Sciatic nerve (tissue), 2 donors: ENCODE data around the gene SDF4. TPM values are rescaled to one million over a fixed set of nuclear protein-coding genes. Genes with fewer than 3 reads are reported as not detected.
A peak's percentile ranks its signal among the peaks of the same experiment; 100 is the strongest.

Experiments
- ATAC-seq: fragments of 200-7000 bp; cut with Tn5 transposase; one replicate; pipeline ENCODE4 v1.9.1; 2020; ENCODE audit warnings: mild to moderate bottlenecking, moderate library complexity
- DNase-seq: peaks from one replicate; pipeline ENCODE4 v3.0.0-alpha.2; 2020; ENCODE audit warnings: low spot score
- intact Hi-C: fragments of 100-400 bp; cut with DNase I; formaldehyde crosslinking; loops from one replicate; pipeline ENCODE4 v1.14.2; 2022
- total RNA-seq: library from RNA; stranded (reverse); fragmentation: NEBNext Ultra II Directional; extraction: Animal tissue kit (Norgen Biotek cat#: 25700); gene quantifications from one replicate; pipeline ENCODE4 v1.2.1, GENCODE V29; 2021
- donor health status: DM: no; HTN: no; CAD: no.
- donor health status: DM: no; HTN: no; CAD: no.

The SDF4 gene, protein sequence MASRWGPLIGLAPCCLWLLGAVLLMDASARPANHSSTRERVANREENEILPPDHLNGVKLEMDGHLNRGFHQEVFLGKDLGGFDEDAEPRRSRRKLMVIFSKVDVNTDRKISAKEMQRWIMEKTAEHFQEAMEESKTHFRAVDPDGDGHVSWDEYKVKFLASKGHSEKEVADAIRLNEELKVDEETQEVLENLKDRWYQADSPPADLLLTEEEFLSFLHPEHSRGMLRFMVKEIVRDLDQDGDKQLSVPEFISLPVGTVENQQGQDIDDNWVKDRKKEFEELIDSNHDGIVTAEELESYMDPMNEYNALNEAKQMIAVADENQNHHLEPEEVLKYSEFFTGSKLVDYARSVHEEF
- 94.9 TPM for total RNA-seq

DNA sequence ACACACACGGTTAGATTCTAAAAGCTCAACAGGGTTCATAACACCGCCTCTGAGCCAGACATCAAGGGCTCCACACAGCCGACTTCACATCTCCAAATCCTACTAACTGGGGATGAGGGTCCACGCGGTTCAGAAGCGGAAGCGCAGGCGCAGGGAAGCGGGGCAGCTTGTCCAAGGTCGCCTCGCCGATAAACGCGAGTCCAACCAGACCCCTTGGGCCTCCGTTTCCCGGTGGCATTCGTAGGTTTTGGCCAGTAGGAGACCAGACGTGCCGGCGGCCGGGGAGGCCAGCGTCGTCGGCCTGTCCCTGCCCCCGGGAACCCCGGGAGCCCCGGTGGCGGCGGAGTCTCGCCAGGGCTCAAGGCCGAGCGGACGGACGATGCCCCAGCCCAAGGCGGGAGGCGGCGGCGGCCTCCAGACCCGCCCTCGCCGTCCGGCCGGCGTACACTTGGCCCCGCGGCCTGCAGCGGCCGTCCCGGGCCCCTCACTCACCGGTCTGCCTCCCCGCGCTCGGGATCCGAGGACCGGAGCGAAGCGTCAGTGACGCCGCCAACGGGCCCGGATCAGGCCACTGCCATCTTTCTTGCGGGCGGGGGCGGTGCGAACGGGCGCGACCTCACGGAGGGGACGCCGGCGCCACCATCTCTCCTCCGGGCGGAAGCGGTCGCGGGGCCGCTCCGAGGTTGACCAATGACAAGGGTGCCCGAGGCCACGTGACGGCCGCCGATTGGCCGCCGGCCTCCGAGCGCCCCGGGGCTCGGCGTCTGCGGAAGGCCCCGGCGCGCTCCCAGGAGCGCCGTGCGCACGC is at the start of gene SDF4:
SDF4 (minus strand) TSS at position 602 of the 808 bp plus-strand sequence. CDS start 3,229 bp downstream, outside the sequence.
- ATAC-seq (peak; percentile 98), DNase-seq (peak; percentile 98)
- intact Hi-C loops = no loop called here

DNA sequence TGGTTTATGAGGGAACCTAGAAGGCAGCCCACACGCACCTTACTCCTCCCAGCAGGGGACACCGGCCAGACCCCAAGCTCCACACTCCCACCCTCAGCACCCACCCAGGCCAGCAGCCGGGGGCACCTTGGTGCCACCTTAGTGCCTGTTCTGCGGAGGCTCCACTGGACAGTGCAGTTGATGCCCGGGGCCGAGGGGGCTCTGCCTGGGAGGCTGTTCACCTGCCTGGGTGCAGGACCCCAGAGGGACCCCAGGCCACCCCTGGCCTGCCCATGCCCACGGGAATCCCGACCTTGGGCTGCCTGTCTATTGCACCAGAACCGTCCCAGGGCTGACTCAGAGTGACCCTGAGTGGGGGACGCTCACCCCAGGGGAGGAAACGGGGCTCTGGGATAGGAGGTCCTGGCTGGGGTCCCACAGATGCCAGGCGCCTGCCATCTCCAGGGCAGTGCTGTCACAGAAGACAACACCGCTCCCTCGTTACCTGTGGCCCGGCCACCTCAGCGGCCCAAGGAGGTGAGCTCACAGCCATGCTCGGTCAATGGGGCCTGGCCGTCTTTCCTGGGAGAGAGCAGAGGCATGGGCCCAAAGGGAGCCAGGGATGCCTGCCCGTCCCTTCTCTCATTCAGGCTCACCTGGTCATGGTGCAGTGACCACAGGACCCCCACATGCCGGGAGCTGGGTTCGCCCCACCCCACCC is 49.1 kb upstream of the SDF4 start:
- ATAC-seq (no peak), DNase-seq (no peak)
- intact Hi-C loops = no loop called here

DNA sequence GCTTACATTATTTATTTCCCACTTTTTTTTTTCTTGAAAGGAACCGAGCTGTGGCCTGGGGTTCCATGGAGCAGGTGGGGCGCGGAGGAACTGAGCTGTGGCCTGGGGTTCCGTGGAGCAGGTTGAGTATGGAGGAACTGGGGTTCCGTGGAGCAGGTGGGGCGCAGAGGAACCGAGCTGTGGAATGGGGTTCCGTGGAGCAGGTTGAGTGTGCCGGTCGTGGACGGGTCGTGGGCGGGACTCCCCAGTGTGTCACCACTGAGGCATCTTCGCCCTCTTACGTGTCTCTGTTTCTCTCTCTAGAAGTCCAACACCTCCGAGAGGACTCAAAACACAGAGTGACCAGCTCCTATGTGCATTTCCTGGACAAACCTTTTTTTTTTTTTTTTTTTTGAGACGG is 47.2 kb upstream of the SDF4 start:
- intact Hi-C loops = no loop called here
- no peak for ATAC-seq
- DNase-seq = no peak

DNA sequence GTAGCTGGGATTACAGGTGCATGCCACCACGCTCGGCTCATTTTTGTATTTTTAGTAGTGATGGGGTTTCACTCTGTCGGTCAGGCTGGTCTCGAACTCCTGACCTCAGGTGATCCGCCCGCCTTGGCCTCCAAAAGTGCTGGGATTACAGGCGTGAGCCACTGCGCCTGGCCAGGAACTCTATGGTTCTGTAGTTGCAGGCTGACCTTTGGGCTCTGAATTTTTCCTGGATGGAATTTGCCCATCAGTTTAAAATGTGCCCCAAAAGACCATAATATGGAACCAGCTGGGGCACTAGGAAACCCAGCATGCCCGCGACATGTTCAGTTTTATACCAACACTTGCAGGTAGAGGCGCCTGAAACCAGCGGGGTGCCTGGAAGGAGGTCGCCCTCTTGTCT is 46.8 kb upstream of the SDF4 start:
- DNase-seq (no peak), ATAC-seq (no peak)
- intact Hi-C loops = no loop called here

DNA sequence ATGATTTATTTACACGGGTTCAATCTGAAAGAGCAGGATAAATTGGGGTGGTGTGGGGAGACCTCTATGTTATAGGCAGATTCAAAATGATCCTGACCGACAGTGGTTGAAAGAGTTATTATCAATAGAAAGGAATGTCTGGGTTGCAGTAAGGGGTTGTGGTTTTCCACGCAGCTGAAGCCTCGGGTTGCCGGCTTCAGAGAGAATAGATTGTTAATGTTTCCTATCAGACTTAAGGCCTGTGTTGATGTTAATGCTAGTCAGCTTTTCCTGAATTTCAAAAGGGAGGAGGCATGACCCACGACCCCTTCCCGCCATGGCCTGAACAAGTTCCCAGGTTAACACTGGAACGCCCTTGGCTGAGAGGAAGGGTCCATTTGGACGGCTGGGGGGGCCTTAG is 44.0 kb upstream of the SDF4 start:
- DNase-seq = no peak
- no peak for ATAC-seq
- intact Hi-C loops = no loop called here

DNA sequence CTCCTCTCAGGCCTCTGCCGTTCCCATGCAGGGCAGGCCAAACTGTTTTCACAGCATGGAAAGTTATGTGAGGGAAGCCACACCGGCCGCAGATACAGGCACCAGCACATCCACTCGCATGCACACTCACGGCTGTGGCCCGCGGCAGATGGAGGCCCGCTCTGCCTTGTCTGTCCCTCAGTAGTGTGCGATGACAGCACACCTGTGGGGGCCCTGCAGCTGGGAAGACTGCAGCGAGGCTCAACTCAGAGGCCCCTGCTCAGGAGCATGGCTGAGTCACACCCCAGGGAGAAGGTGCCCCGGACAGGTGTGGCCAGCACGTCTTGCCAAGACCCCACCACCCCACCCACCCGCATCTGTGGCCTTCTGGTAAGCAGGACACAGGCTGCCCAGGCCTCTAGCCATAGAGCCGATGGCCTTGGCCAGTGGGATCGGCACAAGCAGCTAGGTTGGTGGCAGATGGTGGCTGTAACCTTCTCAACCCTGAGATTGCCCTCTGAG is 43.2 kb upstream of the SDF4 start:
- intact Hi-C loops = no loop called here
- no peak for DNase-seq
- ATAC-seq = no peak

DNA sequence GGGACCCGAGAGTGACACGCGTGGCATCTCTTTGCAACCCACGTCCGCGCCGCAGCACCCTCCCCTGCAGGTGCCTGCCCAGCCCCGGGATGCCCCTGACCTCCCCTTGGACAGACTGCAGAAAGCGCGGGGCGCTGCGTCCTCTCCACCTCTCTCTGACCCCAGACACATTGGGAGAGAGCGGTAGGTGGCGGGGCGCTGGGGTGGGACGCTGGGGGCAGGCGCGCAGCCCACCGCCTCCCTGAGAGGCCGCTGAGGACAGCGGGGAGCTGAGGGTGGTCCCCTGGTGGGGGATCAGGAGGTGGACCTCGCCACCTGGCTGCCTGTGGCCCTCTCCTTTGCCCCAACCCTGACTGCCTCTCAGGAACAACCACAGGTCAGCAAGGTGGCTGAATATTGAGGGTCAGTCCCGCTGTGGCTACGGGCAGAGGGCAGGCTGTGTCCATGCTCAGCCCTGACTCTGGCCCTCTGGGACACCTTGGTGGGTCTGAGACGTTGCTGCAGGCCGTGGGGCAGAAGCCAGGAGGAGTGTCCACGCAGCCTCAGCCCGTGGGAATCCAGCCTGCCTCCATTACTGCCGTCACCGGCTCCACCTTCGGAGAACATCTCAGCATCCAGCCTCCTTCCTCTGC is 42.6 kb upstream of the SDF4 start:
- peak; percentile 38 for ATAC-seq
- intact Hi-C loops = no loop called here
- no peak for DNase-seq

DNA sequence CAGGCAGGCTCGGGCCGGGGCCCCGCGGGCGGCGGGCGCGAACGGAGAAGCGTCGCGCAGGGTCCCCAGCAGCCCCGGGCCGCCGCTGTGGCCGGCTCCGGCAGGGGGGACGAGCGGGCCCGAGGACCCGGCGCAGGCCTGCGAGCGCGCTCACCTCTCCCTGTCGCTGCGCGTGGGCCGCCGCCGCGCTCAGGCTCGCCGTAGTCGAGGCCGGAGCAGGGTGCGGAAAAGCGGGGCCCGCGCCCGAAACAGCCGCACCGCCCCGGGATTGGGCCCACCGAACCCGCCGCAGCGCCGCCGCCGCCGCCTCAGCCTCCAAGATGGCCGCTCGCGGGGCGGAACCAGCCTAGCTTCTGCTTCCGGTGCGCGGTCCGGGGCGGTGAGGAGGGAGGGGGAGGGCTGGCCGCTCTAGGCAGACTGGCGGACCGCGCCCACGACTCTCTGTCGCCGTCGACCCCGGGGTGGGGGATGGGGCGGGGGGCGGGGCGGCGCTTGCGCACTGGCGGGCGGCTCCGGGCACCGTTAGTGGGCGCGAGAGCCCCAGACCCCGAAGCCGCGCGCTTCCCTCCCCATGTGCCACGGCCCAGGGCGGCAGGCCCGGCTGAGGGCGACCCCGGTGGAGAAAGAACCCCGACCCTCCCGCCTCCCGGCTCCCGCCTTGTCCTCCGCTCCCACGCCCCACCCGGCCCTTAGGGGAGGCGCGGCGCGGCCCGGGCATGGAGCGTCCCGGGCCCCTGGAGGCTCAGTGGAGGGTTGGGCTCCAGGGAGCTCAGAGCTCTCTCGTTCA is 41.9 kb upstream of the SDF4 start, which contains the start of gene UBE2J2:
UBE2J2 (minus strand) TSS at position 343 of the 787 bp plus-strand sequence. CDS start 5,862 bp downstream, outside the sequence.
- DNase-seq (peak; percentile 97), ATAC-seq (peak; percentile 97)
- intact Hi-C loops = no loop called here

DNA sequence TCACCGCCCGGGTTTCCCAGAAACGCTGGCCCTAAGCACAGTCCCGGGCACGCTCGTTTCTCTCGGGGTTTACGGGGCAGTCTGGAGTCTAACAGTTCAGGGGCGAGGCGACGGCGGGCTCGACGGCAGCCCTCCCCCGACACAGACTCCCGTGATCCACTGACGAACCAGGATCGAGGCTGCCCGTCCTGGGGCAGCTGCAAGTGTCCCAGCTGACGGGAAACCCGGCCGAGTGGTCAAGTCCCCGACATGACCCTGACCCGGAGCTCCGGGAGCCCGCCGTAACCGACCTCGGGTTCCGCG is 41.4 kb upstream of the SDF4 start:
- ATAC-seq (no peak), DNase-seq (no peak)
- intact Hi-C loops = no loop called here

DNA sequence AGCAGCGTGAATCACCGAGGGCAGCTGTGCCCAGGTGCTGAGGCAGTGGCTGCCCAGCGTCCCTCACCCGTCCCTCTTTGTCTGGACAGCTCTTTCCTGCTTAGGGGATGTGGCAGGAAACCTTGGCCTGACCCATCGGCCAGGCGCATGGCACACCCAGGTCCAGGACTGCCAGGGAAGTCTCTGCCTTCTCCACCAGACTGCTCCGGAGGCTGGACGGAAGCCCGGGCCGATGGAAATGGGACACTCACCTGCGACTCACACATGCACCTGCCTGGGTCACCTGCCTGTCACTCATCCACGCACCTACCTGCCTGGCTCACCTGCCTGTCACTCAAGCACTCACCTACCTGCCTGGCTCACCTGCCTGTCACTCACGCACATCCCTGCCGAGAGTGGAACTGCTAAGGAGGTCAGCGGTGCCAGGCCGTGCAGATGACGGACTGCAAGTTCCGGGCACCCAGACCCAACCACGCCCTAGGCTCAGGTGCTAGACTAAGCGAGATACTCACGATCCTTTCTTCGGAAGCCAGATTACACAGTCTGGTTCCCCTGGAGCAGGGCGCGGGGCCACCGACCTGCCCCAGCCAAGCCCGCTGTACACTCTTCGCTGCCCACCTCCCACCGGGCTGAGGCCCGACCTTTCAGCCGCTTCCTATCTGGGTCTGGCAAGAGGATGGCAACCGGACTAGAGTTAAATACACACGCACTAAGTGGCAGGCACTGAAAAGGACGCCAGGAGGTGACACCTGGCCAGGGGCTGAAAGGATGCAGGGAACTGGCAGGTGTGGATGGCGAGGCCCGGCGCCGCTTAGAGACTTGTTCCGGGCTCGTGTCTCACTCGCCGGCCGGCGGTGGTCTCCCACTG is 40.8 kb upstream of the SDF4 start:
- ATAC-seq = no peak
- DNase-seq = no peak
- intact Hi-C loops = no loop called here

DNA sequence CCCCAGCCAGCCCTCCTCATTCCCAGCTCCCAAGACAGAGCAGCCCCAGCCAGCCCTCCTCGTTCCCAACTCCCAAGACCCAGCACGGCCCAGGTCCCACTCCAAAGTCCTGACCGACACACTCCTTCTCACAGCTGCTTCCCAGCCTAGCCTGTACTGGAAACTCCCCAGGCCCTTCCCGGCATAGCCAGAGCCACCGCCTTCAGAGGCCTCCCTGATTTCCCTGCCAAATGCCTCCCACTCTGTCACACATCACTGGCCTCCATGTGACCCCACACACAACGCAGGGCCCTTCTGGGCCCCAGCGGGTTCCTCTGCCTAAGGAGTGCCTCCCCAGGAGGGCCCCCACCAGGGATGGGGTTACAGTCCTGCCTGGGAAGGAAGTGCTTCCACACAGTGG is 39.0 kb upstream of the SDF4 start:
- intact Hi-C loops = no loop called here
- DNase-seq (no peak), ATAC-seq (no peak)

DNA sequence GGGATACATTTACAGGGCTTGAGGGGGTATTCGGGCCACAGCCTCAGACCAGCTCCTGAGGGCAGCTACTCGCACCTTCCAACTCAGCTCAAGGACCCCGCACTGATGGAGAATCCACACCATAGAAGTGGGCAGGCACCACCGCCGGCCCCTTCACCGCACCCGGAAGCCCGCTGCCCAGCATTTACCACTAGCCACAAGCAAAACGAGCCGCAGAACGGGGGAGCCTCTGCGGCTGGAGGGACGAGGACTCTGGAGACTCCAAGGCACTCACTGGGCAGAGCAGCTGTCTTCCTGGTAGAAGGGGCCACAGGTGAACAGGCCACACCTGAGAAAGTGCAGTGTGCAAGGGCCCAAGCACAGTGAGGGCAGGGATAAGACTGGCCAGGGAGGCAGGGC is 36.5 kb upstream of the SDF4 start:
- no peak for DNase-seq
- ATAC-seq = no peak
- intact Hi-C loops = no loop called here

DNA sequence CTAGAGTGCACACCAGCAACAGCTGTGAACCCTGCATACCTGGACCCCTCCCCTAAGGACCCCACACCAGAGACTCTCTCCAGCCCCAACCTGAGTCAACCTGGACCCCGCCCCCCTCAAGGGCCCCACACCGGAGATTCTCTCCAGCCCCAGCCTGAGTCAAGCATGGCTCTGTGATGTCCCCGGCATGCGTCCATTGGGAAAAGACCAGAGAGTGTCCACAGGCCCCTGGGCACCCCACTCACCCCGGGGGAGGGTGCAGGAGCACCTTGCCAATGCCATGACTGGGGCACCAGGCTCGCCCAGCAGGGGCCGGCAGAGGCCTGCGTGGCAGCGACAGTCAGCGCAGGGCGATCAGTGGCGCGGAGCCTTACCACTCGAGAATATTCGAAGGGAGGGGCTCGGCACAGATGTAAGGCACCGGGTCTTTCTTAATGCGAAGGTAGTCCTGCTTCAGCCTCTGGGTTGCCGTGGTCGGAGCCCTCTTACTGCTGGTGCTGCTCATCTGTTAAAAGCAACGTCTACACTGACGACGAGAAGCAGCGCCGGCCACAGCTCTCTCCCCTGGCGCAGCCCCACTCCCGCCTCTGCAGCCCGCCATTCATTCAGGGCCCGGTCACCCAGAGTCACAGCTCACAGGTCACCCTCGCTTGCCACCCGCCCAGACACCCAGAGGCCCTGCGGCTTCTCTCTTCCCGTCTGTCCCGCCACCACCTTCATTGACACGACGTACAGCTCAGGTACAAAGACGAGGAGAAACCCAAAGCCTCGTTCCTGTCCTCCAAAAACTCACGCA is 35.9 kb upstream of the SDF4 start:
- ATAC-seq (peak; percentile 14), DNase-seq (no peak)
- intact Hi-C loops = no loop called here

DNA sequence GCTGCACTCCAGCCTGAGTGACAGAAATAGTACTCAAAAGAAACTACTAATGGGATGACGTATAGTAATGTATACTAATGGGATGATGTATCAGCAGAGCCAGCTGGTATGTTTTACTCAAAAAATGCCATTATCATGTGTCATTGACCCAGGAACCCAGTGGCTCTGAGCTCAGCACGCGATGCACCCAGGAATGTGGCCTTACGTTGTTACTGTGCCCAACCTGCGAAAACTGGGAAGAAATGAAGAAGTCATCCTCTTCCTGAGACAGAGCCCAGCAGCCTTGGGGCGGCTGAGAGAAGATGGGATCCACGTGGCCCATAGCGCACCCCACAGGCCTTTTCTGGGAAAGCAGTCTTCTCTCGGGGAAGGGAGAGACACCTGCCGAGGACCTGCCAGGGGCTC is 33.1 kb upstream of the SDF4 start:
- no peak for DNase-seq
- intact Hi-C loops = no loop called here
- no peak for ATAC-seq

DNA sequence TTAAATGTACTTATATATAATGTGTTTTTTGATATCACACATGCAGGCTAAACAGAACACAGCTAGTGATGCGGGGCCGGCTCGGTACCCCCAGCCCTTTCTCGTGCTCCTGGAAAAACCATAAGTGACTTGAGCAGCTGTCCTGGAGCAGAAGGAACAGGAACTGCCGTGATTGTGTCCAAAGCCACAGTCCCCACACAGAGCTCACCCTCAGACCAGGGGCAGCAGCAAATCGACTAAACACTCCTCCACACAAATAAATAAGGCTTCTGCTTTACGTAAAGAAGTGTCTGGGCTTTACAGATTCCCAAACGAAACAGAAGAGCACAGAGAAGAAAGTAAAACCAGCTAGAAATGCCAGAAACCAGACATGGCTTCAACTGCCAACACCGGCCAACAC is 32.2 kb upstream of the SDF4 start:
- no peak for DNase-seq
- intact Hi-C loops = no loop called here
- no peak for ATAC-seq

DNA sequence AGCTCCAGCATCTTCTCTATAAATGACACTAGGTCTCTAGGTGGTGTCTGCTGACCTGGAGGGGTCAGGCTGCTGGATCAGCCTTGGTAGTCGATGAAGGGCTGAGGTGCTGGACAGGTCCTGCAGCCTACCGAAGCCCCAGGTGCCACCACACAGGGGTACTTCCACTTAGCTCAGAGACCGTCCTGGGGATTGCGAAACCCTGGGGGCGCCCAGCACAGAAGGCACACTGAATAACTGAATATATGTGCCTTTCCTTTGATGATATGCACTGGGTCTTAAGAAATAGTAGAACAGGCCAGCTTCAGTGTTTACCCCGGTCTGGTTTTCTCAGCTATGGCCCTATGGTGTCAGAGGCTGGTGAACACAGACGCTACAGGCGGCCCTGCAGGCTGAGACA is 31.0 kb upstream of the SDF4 start:
- intact Hi-C loops = no loop called here
- no peak for DNase-seq
- ATAC-seq = no peak

DNA sequence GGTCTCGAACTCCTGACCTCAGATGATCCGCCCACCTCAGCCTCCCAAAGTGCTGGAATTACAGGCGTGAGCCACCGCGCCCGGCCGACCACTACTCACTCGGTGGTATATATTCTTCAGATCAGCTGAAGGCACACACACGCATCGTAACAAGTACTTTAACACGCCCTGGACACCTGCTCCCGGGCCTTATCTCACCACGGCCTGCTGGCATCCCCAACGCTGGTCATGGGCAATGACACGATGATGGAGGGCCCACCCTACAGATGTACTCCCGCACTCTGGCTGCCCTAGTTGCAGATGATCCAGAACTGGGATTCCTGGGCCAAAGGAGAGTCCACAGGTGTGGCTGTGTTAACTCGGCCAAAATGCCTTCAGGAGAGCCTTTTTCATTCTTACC is 30.3 kb upstream of the SDF4 start:
- ATAC-seq (no peak), DNase-seq (no peak)
- intact Hi-C loops = no loop called here
